Uterus (tissue), 4 donors: ENCODE measurements around the gene TMPRSS12. TPM values are rescaled to one million over a fixed set of nuclear protein-coding genes. Genes with fewer than 3 reads are reported as not detected.
"Not testable (repeated sequence)": the region's sequence is repeated elsewhere in the genome, so short reads cannot be mapped to it uniquely, and the experiment has no call there.

Experiments used
- DNase-seq, 2 donors: peaks; one replicate each; pipeline ENCODE4 v3.0.0-alpha.2; 2019 to 2020
- H3K27ac ChIP-seq, 2 donors: fragments of 200-600 bp; sonication (generic); 1 replicate in 1 of 2; 2 replicates in 1 of 2; pipeline ENCODE4 v1.5.1; 2016 to 2018
- H3K27me3 ChIP-seq, 2 donors: fragments of 200-600 bp; sonication (generic); one replicate each; pipeline ENCODE4 v1.5.1; 2018 to 2019; ENCODE audit warnings: control low read depth in 1 of 2
- H3K36me3 ChIP-seq, 2 donors: fragments of 200-600 bp; sonication (generic); one replicate each; pipeline ENCODE4 v1.5.1; 2019; ENCODE audit warnings: control low read depth in 1 of 2
- H3K4me1 ChIP-seq, 2 donors: fragments of 200-600 bp; sonication (generic); one replicate each; pipeline ENCODE4 v1.5.1; 2018 to 2019; ENCODE audit warnings: control low read depth in 1 of 2
- H3K4me3 ChIP-seq, 2 donors: fragments of 200-600 bp; sonication (generic); 1 replicate in 1 of 2; 2 replicates in 1 of 2; pipeline ENCODE4 v1.5.1; 2018 to 2019; ENCODE audit warnings: mild to moderate bottlenecking in 1 of 2
- H3K9me3 ChIP-seq, 2 donors: fragments of 200-600 bp; sonication (generic); one replicate each; pipeline ENCODE4 v1.5.1; 2019; ENCODE audit warnings: control low read depth in 1 of 2
- POLR2A ChIP-seq, 2 donors: fragments of 450-650 bp; IDR thresholded peaks; one replicate each; pipeline ENCODE4 v1.6.1; 2016; ENCODE audit warnings: antibody characterized with exemption in 2 of 2, mild to moderate bottlenecking in 1 of 2, moderate library complexity in 1 of 2
- intact Hi-C: fragments of 100-400 bp; cut with DNase I; formaldehyde crosslinking; loops from one replicate; pipeline ENCODE4 v1.15.1; 2023; ENCODE audit warnings: low total_unique reads
- total RNA-seq, 4 donors: library from RNA; depleted of rRNA in 3 of 4; stranded (reverse); fragments of >200 nt in 3 of 4; gene quantifications; one replicate each; pipeline versions ENCODE4 v1.1.0 to v1.2.4, GENCODE V29; 2014 to 2023
- TF ChIP-seq, protein P1 (sequence below), 4 experiments: fragments of 200-600 bp in 2 of 4; fragments of 450-650 bp in 2 of 4; sonication (generic) in 2 of 4; IDR thresholded peaks; one replicate each; pipeline ENCODE4 v1.5.1; 2016 to 2019; ENCODE audit warnings: antibody characterized with exemption in 4 of 4, mild to moderate bottlenecking in 2 of 4, moderate library complexity in 1 of 4
- donor health status: DM: yes; HTN: yes; CAD: no.

TMPRSS12 gene
- total RNA-seq, 4 donors from 2014 or later, result not detected

DNA sequence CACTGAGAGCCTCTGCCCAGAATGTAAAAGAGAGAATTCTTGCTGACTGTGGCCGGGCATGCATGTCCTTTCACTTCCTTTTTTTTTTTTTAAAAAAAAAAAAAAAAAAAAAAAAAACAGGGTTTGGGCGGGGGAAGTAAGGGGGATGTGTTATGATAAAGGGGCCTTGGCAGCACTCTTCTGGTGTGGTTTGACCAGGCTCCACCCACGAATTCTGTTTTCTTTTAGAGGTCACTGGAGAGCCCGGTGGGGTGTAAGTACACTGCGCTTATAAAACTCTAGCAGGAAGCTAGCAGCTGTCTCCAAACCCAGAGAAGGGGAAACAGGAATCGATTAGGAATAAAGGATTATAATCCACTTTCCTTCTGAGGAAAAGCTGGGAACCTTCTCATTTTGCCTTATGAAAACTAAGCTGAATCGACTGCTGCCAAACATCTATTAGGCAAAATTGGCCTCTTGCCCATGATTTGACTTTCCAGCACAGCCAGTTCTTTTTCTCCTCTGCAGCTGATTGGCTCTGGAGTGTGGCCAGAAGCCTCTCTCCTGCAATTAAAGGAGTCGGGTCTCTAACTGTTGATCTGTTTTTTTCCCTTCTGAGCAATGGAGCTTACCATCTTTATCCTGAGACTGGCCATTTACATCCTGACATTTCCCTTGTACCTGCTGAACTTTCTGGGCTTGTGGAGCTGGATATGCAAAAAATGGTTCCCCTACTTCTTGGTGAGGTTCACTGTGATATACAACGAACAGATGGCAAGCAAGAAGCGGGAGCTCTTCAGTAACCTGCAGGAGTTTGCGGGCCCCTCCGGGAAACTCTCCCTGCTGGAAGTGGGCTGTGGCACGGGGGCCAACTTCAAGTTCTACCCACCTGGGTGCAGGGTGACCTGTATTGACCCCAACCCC is 82.0 kb downstream of the TMPRSS12 start:
- no peaks in the 10 kb centered on the region for H3K27me3 ChIP-seq
- peak; percentile 90 to 97 for DNase-seq
- intact Hi-C loops, result no loop called here
- H3K4me3 ChIP-seq, result peak overlapping the region; percentile 66 to 91
- no peaks in the 10 kb centered on the region for H3K9me3 ChIP-seq
- no peaks in the 10 kb centered on the region for H3K36me3 ChIP-seq
- H3K27ac ChIP-seq, result peak overlapping the region; percentile 85 to 95
- TF ChIP-seq, protein P1, sequence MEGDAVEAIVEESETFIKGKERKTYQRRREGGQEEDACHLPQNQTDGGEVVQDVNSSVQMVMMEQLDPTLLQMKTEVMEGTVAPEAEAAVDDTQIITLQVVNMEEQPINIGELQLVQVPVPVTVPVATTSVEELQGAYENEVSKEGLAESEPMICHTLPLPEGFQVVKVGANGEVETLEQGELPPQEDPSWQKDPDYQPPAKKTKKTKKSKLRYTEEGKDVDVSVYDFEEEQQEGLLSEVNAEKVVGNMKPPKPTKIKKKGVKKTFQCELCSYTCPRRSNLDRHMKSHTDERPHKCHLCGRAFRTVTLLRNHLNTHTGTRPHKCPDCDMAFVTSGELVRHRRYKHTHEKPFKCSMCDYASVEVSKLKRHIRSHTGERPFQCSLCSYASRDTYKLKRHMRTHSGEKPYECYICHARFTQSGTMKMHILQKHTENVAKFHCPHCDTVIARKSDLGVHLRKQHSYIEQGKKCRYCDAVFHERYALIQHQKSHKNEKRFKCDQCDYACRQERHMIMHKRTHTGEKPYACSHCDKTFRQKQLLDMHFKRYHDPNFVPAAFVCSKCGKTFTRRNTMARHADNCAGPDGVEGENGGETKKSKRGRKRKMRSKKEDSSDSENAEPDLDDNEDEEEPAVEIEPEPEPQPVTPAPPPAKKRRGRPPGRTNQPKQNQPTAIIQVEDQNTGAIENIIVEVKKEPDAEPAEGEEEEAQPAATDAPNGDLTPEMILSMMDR (IDR thresholded peaks at IDR 0.05), result no peak
- TF ChIP-seq POLR2A (IDR thresholded peaks at IDR 0.05), result peak; percentile 17 to 20
- H3K4me1 ChIP-seq, result peaks cover 0 to 4% of the 10 kb centered on the region in 2 donors

DNA sequence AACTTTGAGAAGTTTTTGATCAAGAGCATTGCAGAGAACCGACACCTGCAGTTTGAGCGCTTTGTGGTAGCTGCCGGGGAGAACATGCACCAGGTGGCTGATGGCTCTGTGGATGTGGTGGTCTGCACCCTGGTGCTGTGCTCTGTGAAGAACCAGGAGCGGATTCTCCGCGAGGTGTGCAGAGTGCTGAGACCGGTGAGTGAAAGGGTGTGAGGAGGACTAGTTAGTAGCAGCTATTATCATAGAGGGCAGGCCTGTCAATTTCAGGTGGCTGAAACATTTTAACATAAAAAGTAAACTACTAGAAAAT is 82.6 kb downstream of the TMPRSS12 start:
- intact Hi-C loops, result no loop called here
- DNase-seq, result no peak
- Histone ChIP-seq H3K27ac (peak overlapping the region; percentile 85 to 95), H3K36me3 (no peaks in the 10 kb centered on the region), H3K9me3 (no peaks in the 10 kb centered on the region), H3K4me1 (peaks cover 0 to 4% of the 10 kb centered on the region in 2 donors), H3K4me3 (peak overlapping the region; percentile 66 to 91), H3K27me3 (no peaks in the 10 kb centered on the region)
- no peak for TF ChIP-seq POLR2A (IDR thresholded peaks at IDR 0.05)
- TF ChIP-seq, protein P1 (IDR thresholded peaks at IDR 0.05), result no peak

DNA sequence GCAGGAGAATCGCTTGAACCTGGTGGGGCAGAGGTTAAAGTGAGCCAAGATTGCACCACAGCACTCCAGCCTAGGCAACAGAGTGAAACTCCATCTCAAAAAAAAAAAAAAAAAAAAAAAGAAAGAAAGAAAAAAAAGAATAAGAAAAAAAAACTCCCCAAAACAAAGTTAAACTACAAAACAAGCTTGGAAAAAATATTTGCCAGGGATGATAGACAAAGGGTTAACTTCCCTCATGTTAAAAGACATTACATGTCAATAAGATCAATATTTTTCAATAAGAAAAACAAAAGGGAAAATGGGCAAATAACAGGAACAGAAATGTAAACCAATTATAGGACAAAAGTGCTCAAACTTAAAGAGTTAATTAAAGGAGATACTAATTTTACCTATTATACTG is 83.2 kb downstream of the TMPRSS12 start:
- peak overlapping the region; percentile 85 to 95 for H3K27ac ChIP-seq
- no peaks in the 10 kb centered on the region for H3K36me3 ChIP-seq
- no peaks in the 10 kb centered on the region for H3K27me3 ChIP-seq
- no peak for DNase-seq
- H3K4me1 ChIP-seq, result peaks cover 0 to 4% of the 10 kb centered on the region in 2 donors
- H3K9me3 ChIP-seq, result no peaks in the 10 kb centered on the region
- peak overlapping the region; percentile 66 to 91 for H3K4me3 ChIP-seq
- TF ChIP-seq, protein P1 (IDR thresholded peaks at IDR 0.05), result no peak
- TF ChIP-seq POLR2A (IDR thresholded peaks at IDR 0.05), result no peak
- intact Hi-C loops, result no loop called here

DNA sequence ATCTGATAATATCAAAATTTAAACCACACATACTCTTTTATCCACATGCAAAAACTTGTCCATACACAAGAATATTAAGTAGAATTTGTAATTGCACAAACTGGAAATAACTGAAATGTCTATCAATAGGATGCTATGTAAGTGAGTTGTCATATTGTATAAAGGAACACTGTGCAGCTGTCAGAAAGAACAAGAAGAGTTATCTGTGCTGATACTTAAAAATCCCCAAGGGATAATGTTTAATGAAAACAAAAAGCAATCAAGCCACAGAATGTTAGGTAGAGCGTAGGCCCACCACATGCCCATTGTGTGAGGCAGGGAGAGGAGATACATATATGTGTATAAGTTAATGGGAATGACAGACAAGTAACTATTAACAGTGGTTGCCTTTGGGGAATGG is 83.7 kb downstream of the TMPRSS12 start:
- TF ChIP-seq POLR2A (IDR thresholded peaks at IDR 0.05), result no peak
- TF ChIP-seq, protein P1 (IDR thresholded peaks at IDR 0.05), result no peak
- DNase-seq, result no peak
- peaks cover 0 to 4% of the 10 kb centered on the region in 2 donors for H3K4me1 ChIP-seq

DNA sequence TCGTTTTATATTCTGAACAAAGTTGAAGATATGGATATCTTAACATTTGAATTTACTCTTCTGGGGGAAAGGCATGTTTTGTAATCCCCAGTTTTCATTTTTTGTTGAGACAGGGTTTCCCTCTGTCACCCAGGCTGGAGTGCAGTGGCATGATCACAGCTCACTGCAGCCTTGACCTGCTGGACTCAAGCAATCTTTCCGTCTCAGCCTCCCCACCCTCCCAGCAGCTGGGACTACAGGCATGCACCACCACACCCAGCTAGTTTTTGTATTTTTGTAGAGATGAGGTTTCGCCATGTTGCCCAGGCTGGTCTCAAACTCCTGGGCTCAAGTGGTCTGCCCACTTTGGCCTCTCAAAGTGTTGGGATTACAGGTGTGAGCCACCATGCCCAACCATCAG is 84.2 kb downstream of the TMPRSS12 start:
- Histone ChIP-seq H3K27ac (peak overlapping the region; percentile 85 to 95), H3K4me3 (peak overlapping the region; percentile 66 to 91)
- H3K9me3 ChIP-seq, H3K4me1 ChIP-seq, H3K36me3 ChIP-seq, DNase-seq, H3K27me3 ChIP-seq, intact Hi-C loops: not testable (repeated sequence)

More for the DNA sequence above, 83.7 kb downstream of the TMPRSS12 start:
- Histone ChIP-seq H3K36me3 (no peaks in the 10 kb centered on the region), H3K4me3 (peak overlapping the region; percentile 66 to 91), H3K27ac (peak overlapping the region; percentile 85 to 95), H3K9me3 (no peaks in the 10 kb centered on the region), H3K27me3 (no peaks in the 10 kb centered on the region)
- intact Hi-C loops, result no loop called here
